Astrocyte of the spinal cord (primary cell): ENCODE data around the gene ZNF232.
"Not testable (repeated sequence)": the region's sequence is repeated elsewhere in the genome, so short reads cannot be mapped to it uniquely, and the experiment has no call there.

Experiments used
- DNase-seq: peaks from one replicate; pipeline ENCODE4 v3.0.0; 2011; ENCODE audit warnings: low read depth, low spot score
- H3K4me3 ChIP-seq: 2 replicates; pipeline ENCODE4 v1.5.1; 2011; ENCODE audit warnings: low read depth, mild to moderate bottlenecking, low read length, moderate library complexity
- in situ Hi-C: cut with HindIII; loops from 2 replicates; pipeline ENCODE4 v1.10.0; 2017; ENCODE audit warnings: low sequenced_read_pairs
- TF ChIP-seq, protein P1 (sequence below): IDR thresholded peaks from 2 replicates; pipeline ENCODE4 v1.5.1; 2012; ENCODE audit warnings: low read depth, mild to moderate bottlenecking, low read length, inconsistent platforms

The ZNF232 gene

GRCh38 chr17:5135726-5136579, 24.3 kb upstream of the ZNF232 start:
- TF ChIP-seq, protein P1, sequence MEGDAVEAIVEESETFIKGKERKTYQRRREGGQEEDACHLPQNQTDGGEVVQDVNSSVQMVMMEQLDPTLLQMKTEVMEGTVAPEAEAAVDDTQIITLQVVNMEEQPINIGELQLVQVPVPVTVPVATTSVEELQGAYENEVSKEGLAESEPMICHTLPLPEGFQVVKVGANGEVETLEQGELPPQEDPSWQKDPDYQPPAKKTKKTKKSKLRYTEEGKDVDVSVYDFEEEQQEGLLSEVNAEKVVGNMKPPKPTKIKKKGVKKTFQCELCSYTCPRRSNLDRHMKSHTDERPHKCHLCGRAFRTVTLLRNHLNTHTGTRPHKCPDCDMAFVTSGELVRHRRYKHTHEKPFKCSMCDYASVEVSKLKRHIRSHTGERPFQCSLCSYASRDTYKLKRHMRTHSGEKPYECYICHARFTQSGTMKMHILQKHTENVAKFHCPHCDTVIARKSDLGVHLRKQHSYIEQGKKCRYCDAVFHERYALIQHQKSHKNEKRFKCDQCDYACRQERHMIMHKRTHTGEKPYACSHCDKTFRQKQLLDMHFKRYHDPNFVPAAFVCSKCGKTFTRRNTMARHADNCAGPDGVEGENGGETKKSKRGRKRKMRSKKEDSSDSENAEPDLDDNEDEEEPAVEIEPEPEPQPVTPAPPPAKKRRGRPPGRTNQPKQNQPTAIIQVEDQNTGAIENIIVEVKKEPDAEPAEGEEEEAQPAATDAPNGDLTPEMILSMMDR: no peak
- DNase-seq: no peak
- in situ Hi-C loops: no loop called here
- no peak overlapping the region for H3K4me3 ChIP-seq

DNA sequence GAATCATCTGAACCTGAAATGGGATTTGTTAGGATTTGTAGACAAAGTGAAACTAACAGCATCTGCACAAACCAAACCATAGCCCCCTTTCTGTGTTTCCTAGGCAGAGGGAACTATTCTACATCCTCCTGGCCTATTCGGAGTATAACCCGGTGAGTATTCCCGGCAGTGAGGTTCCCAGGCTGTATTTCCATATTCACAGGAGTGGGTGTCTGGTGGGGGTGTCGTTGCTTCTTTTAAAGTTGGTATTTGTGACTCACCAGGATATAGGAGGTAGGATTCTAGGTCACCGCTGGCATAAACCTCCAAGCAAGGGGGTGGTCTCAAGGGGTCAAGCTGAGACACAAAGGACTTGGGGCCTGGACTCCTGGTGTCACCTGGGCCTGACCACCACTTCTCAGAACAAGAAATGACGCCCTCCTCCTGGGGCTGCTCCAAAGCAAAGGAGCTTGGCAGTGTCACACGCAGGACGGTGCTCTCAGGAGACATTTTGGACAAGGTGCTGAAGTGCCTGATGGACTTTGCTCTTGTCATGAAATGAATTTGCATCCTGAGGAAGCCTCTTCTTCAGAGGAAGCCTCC, 23.5 kb upstream of the ZNF232 start:
- in situ Hi-C loops, DNase-seq, H3K4me3 ChIP-seq: not testable (repeated sequence)

GRCh38 chr17:5134571-5134970, 22.9 kb upstream of the ZNF232 start:
- H3K4me3 ChIP-seq, in situ Hi-C loops, DNase-seq: not testable (repeated sequence)

DNA sequence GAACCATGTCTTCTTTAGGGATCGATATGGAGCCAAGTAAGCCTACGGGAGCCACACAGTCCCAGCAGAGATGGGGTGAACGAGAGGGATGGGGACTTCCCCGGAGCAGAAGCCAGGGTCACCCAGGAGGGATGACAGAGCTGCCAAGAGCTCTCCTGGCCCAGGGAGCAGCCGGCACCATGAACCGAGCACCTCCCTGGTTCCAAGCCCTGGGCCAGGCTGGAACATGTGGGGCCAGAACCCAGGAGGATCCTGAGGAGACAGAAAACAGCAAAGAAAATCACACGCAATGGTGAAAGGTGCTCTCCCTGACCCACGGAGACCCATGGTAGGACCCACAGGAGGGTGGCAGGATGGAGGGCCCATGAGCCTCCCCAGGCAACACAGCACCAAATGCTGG, 22.3 kb upstream of the ZNF232 start:
- in situ Hi-C loops, H3K4me3 ChIP-seq, DNase-seq: not testable (repeated sequence)

DNA sequence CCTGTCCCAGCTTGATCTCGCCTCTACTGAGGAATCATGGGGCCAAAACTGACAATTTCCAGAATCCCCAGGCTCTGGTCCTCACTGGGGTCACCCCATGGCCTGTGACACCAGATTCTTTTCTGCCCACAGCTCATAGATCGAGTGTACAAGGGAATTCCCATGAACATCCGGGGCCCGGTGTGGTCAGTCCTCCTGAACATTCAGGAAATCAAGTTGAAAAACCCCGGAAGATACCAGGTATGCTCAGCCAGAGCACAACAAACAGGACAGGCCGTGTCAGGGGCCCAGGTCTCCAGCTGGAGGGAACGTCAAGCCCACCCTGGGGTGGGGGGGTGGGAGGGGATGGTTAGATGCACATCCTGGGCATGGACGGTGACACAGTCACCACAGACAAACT, 21.6 kb upstream of the ZNF232 start:
- no peak overlapping the region for H3K4me3 ChIP-seq
- in situ Hi-C loops: no loop called here
- DNase-seq: no peak
- TF ChIP-seq, protein P1: no peak

DNA sequence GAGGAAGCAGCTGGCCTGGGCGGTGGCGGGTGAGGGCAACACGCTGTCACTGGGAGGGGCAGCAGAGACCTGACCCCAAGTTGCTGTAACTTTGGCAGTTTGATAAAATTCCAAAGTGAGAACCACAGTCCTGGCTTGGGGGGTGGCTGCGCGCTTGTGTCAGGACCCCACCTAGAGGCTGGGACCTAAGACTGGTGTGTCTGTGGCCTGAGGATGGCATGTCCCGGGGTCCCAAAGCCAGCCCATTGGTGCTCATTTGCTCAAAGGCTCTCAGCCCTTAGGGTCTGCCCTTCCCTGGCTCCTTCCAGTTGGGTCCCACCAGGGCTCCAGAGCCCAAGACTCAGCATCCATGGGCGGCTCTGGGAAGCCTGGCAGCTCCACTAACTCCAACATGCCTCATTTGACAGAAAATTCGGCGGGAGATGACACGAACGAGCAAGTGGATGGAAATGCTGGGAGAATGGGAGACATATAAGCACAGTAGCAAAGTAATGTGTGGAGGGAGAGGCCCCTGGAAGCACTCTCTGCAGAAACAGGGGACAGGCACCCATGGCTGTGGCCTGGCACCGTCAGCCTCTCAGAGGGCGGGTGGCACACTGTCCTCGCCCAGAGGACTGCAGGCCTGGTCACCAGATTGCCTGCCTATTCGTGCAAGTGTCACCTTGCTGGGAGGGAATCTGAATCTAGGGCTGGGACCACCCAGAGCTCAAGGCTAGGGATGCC, 21.0 kb upstream of the ZNF232 start:
- H3K4me3 ChIP-seq, in situ Hi-C loops, DNase-seq: not testable (repeated sequence)

DNA sequence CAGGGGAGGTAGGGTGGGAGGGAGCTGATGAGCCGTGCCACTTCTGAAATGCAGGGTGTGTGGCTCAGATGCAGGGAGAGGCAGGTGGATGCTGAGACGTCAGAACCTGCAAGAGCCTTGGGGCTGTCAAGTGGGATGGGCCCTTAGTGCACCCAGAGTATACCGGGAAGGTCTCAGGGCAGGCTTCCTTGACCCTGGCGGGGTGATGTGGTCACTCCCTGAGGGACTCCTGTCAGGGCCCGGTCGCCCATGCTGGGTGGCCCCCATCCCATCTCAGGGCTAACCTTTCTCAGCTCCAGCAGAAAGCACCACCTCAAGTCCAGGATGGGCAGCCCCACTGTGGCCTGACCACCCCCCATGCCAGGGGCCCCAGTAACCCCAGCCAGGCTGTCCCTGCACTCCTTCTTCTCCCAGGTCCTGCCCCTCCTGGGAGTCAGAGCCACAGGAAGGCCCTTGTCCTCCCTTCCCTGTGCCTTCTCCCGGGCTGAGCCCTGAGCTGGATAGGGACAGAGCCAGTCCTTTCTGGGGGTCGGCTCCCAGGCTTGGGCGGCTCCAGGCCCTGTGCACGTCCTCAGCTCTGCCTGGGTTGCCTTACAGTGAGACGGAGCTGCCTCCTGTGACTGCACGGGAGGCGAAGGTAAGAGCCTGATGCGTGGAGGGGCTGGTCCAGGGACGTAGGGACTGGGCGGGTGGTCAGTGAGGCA, 20.3 kb upstream of the ZNF232 start:
- in situ Hi-C loops, H3K4me3 ChIP-seq, DNase-seq: not testable (repeated sequence)

DNA sequence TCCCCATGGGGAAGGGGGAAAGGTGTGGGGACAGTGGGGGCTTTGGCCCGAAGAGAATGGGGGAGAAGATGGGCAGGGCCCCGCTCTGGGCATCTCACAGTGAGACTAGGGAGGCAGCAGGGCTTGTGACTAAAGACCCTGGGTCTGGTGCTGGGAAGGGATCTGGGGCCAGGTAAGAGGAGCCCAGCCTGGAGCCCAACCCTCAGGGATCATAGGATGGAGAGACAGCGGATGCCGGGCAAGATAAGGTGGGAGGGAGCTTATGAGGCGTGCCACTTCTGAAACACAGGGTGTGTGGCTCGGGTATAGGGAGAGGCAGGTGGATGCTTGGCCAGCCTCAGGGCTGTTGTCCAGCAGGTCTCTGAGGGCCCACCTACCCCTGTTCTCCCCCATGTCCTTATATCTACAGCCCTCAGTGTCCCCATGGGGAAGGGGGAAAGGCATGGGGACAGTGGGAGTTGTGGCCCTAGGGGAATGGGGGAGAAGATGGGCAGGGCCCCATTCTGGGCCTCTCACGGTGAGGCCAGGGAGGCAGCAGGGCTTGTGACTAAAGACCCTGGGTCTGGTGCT, 19.6 kb upstream of the ZNF232 start:
- no peak for DNase-seq
- TF ChIP-seq, protein P1: no peak
- no peak overlapping the region for H3K4me3 ChIP-seq
- in situ Hi-C loops: no loop called here

DNA sequence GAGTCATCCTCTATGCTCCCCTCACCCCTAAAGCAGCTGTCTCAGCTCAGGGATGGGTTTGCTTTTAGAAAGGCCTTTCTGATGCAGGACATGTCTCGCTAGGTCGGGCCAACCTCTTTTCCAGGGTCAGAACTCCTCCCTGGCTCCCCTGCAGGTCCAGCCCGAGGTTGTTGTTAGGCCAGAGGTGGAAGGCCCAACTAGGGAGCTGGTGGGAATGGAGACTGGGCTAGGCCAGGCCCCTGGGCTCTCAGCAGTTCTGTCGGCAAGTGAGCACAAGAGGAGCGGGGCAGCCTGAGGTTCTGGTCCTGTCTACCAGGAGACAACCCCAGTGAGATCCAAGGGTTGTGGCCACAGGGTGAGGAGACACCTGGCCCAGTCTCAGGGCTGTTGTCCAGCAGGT, 19.0 kb upstream of the ZNF232 start:
- H3K4me3 ChIP-seq, in situ Hi-C loops, DNase-seq: not testable (repeated sequence)

DNA sequence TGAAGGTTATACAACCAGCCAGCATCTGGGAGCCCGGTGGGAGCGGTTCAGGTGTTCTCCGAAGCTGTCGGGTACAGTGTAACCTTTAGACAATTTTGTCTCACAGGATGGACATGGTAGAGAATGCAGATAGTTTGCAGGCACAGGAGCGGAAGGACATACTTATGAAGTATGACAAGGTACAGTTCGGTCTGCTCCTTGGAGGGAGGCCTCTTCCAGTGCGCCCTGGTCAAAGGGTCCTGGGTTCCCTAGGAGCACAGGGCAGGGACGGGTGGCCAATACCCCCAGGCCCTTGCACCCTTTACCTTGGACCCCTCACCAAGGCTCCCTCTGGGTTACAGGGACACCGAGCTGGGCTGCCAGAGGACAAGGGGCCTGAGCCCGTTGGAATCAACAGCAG, 18.6 kb upstream of the ZNF232 start:
- H3K4me3 ChIP-seq, in situ Hi-C loops, DNase-seq: not testable (repeated sequence)

DNA sequence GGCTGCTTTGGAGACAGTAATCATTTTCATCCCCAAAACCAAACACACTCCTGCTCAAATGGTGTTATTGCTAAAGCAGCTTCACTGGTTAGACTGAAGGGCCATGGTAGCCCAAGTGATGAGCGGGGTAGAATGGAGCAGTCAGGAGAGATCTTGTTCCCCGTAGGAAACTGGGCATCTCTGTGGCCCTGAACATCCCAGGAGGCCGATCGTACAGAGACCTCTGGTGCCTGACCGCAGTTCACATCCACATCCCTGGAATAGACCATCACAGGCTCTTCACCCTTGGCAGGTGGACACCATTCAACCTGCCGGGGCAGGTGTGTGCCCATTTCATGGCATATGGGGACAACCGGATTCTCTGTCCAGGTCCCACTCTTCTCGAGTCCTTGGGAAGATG, 18.1 kb upstream of the ZNF232 start:
- DNase-seq, in situ Hi-C loops, H3K4me3 ChIP-seq: not testable (repeated sequence)
